HG03060 (cell line): ENCODE measurements around the gene AFTPH.

Experiments
- ATAC-seq: cut with Tn5 transposase; IDR thresholded peaks from one replicate; pipeline ENCODE4 v1.9.1; 2021; ENCODE audit warnings: low read depth, moderate number of reproducible peaks; ENCODE audit not compliant: unreplicated experiment

Gene AFTPH

GRCh38 chr2:64608867-64609226, 84.7 kb downstream of the AFTPH start:
- no peak for ATAC-seq

- no peak for ATAC-seq
These were observed 85.3 kb downstream of the AFTPH start for GRCh38 chr2:64609227-64609941.

GRCh38 chr2:64609942-64610281, 85.8 kb downstream of the AFTPH start:
- no peak for ATAC-seq

- no peak for ATAC-seq
These were observed 86.3 kb downstream of the AFTPH start for GRCh38 chr2:64610316-64610855.

GRCh38 chr2:64612575-64613195, 88.6 kb downstream of the AFTPH start:
- ATAC-seq = no peak

GRCh38 chr2:64613276-64613675, 89.1 kb downstream of the AFTPH start:
- ATAC-seq = no peak

GRCh38 chr2:64615192-64615763, 91.2 kb downstream of the AFTPH start:
- no peak for ATAC-seq

GRCh38 chr2:64615844-64616536, 91.9 kb downstream of the AFTPH start:
- no peak for ATAC-seq

- no peak for ATAC-seq
These were observed 93.6 kb downstream of the AFTPH start for GRCh38 chr2:64617631-64618151.

GRCh38 chr2:64620661-64621060, 96.5 kb downstream of the AFTPH start:
- no peak for ATAC-seq

- ATAC-seq = no peak
These were observed 98.5 kb downstream of the AFTPH start for GRCh38 chr2:64622443-64623241.

- no peak for ATAC-seq
These were observed 99.2 kb downstream of the AFTPH start for GRCh38 chr2:64623242-64623850.

- ATAC-seq = no peak
These were observed 100.0 kb downstream of the AFTPH start for GRCh38 chr2:64624108-64624610.

- no peak for ATAC-seq
These were observed 100.7 kb downstream of the AFTPH start for GRCh38 chr2:64624862-64625261.

GRCh38 chr2:64625299-64626145, 101.4 kb downstream of the AFTPH start:
- no peak for ATAC-seq

GRCh38 chr2:64626146-64626809, 102.2 kb downstream of the AFTPH start:
- ATAC-seq = no peak

GRCh38 chr2:64626963-64627760, 103.0 kb downstream of the AFTPH start:
- no peak for ATAC-seq
